DND-41 (cell line): ENCODE results near the gene SPECC1.

Source experiments
- ATAC-seq: fragments of 200-7000 bp; cut with Tn5 transposase; 3 replicates; pipeline ENCODE4 v1.9.1; 2021; ENCODE audit warnings: low read depth; ENCODE audit not compliant: insufficient read depth
- DNase-seq: peaks from one replicate; pipeline ENCODE4 v3.0.0-alpha.2; 2020
- H2AFZ ChIP-seq: 2 replicates; pipeline ENCODE4 v1.6.0; 2012; ENCODE audit warnings: low read depth, low read length
- H3K27ac ChIP-seq: 2 replicates; pipeline ENCODE4 v1.5.1; 2012; ENCODE audit warnings: low read length, inconsistent platforms
- H3K27me3 ChIP-seq: fragments of 200-600 bp; sonication (generic); 2 replicates; pipeline ENCODE4 v1.6.0; 2012; ENCODE audit warnings: low read length, mild to moderate bottlenecking, inconsistent platforms; ENCODE audit not compliant: insufficient read depth, poor library complexity
- H3K36me3 ChIP-seq: 2 replicates; pipeline ENCODE4 v1.5.1; 2012; ENCODE audit warnings: low read length, inconsistent platforms; ENCODE audit not compliant: insufficient read depth
- H3K4me1 ChIP-seq: 2 replicates; pipeline ENCODE4 v1.5.1; 2012; ENCODE audit warnings: mild to moderate bottlenecking, low read length; ENCODE audit not compliant: insufficient read depth
- H3K4me2 ChIP-seq: 2 replicates; pipeline ENCODE4 v1.6.0; 2012; ENCODE audit warnings: mild to moderate bottlenecking, moderate library complexity, low read length, inconsistent platforms; ENCODE audit not compliant: insufficient read depth
- H3K4me3 ChIP-seq, 2 experiments: fragments of 200-600 bp in 1 of 2; shearing (Covaris generic) in 1 of 2; 2 replicates each; pipeline ENCODE4 v1.5.1; 2012 to 2016; ENCODE audit warnings: inconsistent platforms in 2 of 2, low read length in 2 of 2, mild to moderate bottlenecking in 2 of 2, low read depth in 1 of 2, moderate library complexity in 1 of 2
- H3K79me2 ChIP-seq: 2 replicates; pipeline ENCODE4 v1.6.0; 2012; ENCODE audit warnings: low read length, inconsistent platforms; ENCODE audit not compliant: insufficient read depth
- H3K9ac ChIP-seq: 2 replicates; pipeline ENCODE4 v1.6.0; 2012; ENCODE audit warnings: low read depth, mild to moderate bottlenecking, inconsistent platforms, low read length, moderate library complexity
- H3K9me3 ChIP-seq: 2 replicates; pipeline ENCODE4 v1.5.1; 2012; ENCODE audit warnings: low read length, moderate library complexity, mild to moderate bottlenecking, inconsistent platforms; ENCODE audit not compliant: insufficient read depth, severe bottlenecking
- H4K20me1 ChIP-seq: 2 replicates; pipeline ENCODE4 v1.6.0; 2012; ENCODE audit warnings: low read length; ENCODE audit not compliant: insufficient read depth
- EZH2 ChIP-seq: IDR thresholded peaks from 3 replicates; pipeline ENCODE4 v1.6.1; 2012; ENCODE audit warnings: borderline replicate concordance, low read depth, mild to moderate bottlenecking, moderate library complexity, low read length, inconsistent platforms; ENCODE audit not compliant: severe bottlenecking
- TF ChIP-seq, protein P1 (sequence below): IDR thresholded peaks from 2 replicates; pipeline ENCODE4 v1.5.1; 2012; ENCODE audit warnings: borderline replicate concordance, low read length, moderate library complexity, mild to moderate bottlenecking; ENCODE audit not compliant: poor library complexity, severe bottlenecking; ENCODE audit errors: extremely low read depth

Gene SPECC1

DNA sequence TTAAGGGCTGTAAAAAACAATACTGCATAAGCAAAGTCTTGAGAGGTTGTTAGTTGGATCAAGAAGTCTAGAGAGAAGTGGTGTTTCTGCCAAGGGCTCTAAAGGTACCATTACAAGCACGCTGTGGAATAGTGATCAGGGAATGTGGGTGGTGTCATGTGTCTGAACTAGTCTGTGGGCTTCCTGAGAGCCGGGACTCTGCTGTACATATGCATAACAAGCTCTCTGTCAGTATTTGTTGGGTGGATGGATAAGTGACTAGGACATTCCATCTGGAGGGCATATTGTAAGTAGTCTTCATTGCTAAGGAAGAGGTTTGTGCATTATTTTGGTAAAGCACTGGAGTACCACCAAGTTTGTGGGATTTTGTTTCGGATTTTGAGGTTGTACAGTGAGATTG lies 248.6 kb downstream of the SPECC1 start:
- no peak for DNase-seq
- TF ChIP-seq EZH2: no peak
- TF ChIP-seq, protein P1, sequence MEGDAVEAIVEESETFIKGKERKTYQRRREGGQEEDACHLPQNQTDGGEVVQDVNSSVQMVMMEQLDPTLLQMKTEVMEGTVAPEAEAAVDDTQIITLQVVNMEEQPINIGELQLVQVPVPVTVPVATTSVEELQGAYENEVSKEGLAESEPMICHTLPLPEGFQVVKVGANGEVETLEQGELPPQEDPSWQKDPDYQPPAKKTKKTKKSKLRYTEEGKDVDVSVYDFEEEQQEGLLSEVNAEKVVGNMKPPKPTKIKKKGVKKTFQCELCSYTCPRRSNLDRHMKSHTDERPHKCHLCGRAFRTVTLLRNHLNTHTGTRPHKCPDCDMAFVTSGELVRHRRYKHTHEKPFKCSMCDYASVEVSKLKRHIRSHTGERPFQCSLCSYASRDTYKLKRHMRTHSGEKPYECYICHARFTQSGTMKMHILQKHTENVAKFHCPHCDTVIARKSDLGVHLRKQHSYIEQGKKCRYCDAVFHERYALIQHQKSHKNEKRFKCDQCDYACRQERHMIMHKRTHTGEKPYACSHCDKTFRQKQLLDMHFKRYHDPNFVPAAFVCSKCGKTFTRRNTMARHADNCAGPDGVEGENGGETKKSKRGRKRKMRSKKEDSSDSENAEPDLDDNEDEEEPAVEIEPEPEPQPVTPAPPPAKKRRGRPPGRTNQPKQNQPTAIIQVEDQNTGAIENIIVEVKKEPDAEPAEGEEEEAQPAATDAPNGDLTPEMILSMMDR: no peak
- Histone ChIP-seq H3K79me2 (no peaks in the 10 kb centered on the region), H3K9me3 (no peaks in the 10 kb centered on the region), H3K9ac (no peak overlapping the region), H3K4me3 (no peak overlapping the region), H3K27me3 (no peaks in the 10 kb centered on the region), H3K36me3 (no peaks in the 10 kb centered on the region), H4K20me1 (no peaks in the 10 kb centered on the region), H3K4me1 (no peaks in the 10 kb centered on the region), H3K27ac (no peak overlapping the region), H3K4me2 (no peak overlapping the region), H2AFZ (no peak overlapping the region)
- ATAC-seq: no peak

DNA sequence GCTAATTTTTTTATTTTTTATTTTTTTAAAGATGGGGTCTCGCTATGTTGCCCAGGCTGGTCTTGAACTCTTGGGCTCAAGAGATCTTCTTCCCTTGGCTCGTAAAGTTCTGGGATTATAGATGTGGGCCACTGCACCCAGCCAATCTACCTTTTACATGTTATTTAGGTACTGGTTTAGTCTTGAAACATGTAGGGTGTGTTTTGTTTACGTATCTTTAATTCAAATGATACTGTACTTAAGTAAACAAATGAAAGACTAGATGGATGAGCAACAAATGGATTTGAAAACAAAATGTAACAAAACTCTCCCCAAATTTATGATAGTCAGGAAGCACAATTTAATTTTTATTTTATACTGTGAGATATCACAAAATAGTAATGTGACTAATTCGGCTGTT lies 250.5 kb downstream of the SPECC1 start:
- H3K4me3 ChIP-seq: no peak overlapping the region
- H2AFZ ChIP-seq: no peak overlapping the region
- H3K36me3 ChIP-seq: no peaks in the 10 kb centered on the region
- no peaks in the 10 kb centered on the region for H3K4me1 ChIP-seq
- H3K79me2 ChIP-seq: no peaks in the 10 kb centered on the region
- DNase-seq (no peak), ATAC-seq (no peak)
- H3K9ac ChIP-seq: no peak overlapping the region
- H3K27me3 ChIP-seq: no peaks in the 10 kb centered on the region
- no peak overlapping the region for H3K27ac ChIP-seq
- TF ChIP-seq EZH2: no peak
- TF ChIP-seq, protein P1: no peak
- no peak overlapping the region for H3K4me2 ChIP-seq
- no peaks in the 10 kb centered on the region for H3K9me3 ChIP-seq
- no peaks in the 10 kb centered on the region for H4K20me1 ChIP-seq

DNA sequence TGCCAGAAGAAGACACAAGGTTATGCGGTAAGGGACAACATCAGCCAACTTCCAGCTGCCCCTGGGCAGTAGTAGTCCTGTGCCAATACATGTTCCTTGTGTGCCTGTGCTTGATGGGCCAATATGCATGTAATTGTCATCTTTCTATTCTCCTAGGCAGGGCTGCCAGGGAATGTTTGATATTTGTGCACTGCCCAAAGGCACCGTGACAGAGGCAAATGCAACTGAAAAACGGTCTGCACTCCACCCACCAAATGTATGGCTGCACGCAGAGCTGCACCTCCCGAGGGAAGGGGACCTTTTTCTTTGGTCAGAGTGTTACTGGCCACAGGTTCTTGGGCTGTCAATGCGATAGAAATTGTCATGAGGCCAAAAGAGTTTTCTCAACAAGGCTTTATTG lies 251.1 kb downstream of the SPECC1 start:
- no peaks in the 10 kb centered on the region for H3K36me3 ChIP-seq
- no peak for DNase-seq
- no peaks in the 10 kb centered on the region for H3K27me3 ChIP-seq
- TF ChIP-seq EZH2: no peak
- TF ChIP-seq, protein P1: no peak
- no peak overlapping the region for H3K9ac ChIP-seq
- H3K27ac ChIP-seq: no peak overlapping the region
- no peak for ATAC-seq
- H3K79me2 ChIP-seq: no peaks in the 10 kb centered on the region
- H2AFZ ChIP-seq: no peak overlapping the region
- H3K4me2 ChIP-seq: no peak overlapping the region
- H3K4me1 ChIP-seq: no peaks in the 10 kb centered on the region
- no peaks in the 10 kb centered on the region for H3K9me3 ChIP-seq
- H3K4me3 ChIP-seq: no peak overlapping the region
- no peaks in the 10 kb centered on the region for H4K20me1 ChIP-seq
